ENCODE measurements around the gene DENND6B.
"Not testable (repeated sequence)": the region's sequence is repeated elsewhere in the genome, so short reads cannot be mapped to it uniquely, and the experiment has no call there.

DENND6B gene, protein sequence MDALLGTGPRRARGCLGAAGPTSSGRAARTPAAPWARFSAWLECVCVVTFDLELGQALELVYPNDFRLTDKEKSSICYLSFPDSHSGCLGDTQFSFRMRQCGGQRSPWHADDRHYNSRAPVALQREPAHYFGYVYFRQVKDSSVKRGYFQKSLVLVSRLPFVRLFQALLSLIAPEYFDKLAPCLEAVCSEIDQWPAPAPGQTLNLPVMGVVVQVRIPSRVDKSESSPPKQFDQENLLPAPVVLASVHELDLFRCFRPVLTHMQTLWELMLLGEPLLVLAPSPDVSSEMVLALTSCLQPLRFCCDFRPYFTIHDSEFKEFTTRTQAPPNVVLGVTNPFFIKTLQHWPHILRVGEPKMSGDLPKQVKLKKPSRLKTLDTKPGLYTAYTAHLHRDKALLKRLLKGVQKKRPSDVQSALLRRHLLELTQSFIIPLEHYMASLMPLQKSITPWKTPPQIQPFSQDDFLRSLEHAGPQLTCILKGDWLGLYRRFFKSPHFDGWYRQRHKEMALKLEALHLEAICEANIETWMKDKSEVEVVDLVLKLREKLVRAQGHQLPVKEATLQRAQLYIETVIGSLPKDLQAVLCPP

DNA sequence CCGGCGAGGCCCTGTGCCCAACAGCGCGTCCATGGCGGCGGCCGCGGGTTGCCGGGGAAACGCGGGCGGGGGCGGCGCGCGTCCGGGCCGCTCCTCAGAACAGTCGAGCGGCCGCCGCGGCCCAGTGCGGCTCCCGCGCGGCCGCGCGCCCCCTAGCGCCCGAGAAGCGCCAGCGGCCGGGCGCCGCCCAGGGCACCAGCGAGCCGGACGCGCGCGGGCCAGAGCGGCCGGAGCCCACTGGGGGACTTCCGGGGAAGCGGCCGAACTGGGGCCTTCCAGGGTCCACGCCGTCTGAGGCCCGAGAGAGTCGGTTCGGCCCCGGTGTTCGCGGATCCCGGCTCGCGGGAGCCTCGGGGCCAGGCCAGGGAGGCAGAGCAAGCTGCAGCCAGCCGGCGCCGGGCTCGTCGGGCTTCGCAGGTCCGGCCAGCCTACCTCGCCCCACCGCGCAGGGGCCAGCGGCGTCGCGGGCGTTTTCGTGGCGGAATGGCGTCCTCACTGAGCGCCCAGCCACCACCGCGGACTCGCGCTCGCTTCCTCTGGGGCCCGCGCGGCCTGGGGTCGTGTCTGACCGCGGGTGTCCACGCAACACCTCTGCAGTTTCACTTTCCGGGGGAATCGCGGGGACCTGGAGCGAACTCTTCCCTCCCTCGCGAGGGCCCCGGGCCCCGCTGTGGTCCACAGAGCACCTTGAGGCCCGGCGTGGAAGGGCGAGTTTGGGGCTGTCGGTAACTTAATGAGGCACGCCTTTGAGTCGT, at the start of gene DENND6B:
DENND6B (minus strand) TSS at position 57 of the 755 bp plus-strand sequence; CDS start at position 33, 24 bp downstream.
- peak; percentile 73 for DNase-seq (ENCODE audit: low spot score)

DNA sequence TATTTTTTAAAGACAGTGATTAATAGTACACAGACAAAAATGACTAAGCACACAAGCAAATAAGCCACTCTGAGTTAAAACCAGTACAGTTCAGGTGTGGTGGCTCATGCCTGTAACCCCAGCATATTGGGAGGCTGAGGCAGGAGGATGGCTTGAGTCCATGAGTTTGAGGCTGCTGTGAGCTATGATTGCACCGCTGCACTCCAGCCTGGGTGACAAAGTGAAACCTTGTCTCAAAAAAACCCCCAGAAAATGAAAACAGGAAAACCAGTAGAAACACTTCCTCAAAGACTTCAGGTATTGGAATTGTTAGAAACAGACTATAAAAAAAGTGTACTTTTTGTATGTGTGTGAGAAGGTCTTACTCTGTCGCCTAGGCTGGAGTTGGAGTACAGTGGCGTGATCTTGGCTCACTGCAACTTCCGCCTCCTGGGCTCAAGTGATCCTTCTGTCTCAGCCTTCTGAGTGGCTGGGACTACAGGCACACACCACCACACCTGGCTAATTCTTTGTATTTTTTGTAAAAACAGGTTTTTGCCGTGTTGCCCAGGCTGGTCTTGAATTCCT, 49.4 kb upstream of the DENND6B start:
- DNase-seq (ENCODE audit: low spot score): no peak

DNA sequence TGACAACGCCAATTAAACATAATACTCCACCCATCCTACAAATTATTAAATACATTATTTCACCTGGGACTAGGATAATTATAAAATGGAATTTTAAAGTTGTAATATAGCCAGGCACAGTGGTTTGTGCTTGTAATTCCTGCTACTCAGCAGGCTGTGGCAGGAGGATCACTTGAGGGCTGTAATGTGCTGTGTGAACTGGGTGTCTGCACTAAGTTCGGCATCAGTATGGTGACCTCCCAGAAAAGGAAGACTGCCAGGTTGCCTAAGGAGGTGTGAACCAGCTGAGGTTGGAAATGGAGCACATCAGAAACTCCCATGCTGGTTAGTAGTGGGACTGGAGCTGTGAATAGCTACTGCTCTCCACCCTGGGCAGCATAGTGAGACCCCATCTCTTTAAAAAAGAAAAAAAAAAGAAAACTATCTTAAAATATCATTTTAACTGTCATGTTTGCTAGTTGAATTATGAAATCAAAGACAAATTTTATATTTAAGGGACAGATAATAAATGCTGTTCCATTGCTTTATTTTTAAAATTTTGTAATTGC, 44.4 kb upstream of the DENND6B start:
- DNase-seq (ENCODE audit: low spot score): no peak

DNA sequence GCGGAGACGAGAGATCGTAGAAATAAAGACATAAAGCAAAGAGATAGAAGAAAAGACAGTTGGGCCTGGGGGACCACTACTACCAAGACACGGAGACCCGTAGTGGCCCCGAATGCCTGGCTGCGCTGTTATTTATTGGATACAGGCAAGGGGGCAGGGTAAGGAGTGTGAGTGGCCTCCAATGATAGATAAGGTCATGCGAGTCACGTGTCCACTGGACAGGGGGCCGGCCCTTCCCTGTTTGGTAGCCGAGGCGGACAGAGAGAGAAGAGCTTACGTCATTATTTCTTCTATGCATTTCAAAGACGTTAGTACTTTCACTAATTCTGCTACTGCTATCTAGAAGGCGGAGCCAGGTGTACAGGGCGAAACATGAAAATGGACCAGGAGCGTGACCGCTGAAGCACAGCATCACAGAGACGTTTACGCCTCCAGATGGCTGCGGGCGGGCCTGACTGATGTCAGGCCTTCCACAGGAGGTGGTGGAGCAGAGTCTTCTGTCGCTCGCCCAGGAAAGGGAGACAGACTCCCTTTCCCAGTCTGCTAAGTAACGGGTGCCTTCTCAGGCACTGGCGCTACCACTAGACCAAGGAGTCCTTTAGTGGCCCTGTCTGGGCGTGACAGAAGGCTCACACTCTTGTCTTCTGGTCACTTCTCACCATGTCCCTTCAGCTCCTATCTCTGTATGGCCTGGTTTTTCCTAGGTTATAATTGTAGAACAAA, 41.1 kb upstream of the DENND6B start:
- no peak for DNase-seq (ENCODE audit: low spot score)

DNA sequence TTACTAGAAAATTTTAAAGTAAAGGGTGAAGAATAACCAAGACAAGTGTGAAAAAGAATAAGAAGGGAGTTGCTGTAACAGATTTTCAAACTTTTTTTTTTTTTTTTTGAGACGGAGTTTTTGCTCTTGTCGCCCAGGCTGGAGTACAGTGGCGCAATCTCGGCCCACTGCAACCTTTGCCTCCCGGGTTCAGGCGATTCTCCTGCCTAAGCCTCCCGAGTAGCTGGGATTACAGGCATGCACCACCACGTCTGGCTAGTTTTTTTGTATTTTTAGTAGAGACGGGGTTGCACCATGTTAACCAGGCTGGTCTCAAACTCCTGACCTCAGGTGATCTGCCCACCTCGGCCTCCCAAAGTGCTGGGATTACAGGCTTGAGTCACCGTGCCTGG, 37.0 kb upstream of the DENND6B start:
- DNase-seq (ENCODE audit: low spot score): not testable (repeated sequence)

DNA sequence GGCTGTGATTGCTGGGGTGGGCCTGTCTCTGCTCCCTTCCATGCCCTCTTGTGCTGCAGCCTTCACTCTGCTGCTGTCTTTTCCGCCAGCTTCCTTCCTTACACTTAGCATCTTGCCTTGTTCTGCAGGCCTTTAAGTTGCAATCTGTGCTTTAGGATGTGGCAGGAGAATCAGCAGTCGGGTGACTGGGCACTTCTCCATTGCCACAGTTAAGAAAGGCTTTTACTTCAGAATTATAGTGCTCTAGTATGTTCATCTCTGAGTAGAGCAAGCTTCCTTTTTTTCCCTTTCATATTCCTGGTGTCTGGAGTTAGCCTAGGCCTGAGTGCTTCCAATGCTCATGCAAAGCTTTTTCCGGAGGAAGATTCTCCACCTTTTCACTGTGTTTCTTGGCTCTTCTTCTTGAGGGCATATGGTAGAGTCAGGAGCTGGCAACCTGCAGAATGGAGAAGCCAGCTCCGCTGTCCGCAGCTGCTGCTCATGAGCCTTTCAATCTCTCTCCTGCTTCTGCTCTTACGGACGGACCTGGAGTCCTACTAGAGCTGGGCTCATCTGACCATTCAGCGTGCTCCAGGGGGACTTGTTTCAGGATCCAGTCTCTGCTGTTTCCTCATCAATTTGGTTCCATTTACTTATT, 36.5 kb upstream of the DENND6B start:
- DNase-seq (ENCODE audit: low spot score): no peak

DNA sequence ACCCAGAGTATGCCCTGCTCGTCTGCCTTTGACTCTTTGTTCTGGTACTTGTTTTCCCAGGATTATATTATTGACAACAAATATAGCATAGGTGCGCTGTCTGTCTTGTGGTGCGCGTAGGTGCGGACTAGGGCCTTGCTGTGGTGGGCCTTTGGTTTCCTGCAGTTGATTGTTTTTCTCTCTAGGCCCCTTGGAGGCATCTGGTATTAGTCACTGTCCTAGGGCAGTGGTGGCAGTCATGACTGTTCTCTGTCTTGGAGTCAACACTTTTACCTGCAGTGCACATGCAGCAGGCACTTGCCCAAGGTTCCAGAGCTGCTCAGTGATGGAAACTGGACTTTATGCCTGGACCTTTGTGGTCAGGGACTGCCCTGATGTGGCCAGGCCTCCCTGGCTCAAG, 34.9 kb upstream of the DENND6B start:
- no peak for DNase-seq (ENCODE audit: low spot score)

DNA sequence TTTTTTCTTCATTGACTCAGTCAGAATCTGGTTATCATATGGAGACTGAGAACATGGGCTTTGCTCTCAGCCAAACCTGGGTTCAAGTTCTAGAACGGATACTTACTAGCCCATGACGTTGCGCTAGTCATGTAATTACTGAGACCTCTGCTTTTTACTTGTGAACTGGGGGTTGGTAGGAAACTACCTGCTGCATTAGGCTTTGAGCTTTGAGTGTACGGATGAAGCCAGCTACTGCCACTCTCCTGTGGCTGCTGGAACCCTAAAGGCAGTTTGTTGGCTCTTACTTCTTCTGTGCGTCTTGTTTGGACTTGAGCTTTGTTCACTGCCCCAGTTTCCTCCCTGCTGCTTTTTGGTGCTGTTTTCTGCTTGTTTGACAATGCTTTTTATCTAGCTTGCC, 34.4 kb upstream of the DENND6B start:
- DNase-seq (ENCODE audit: low spot score): no peak

DNA sequence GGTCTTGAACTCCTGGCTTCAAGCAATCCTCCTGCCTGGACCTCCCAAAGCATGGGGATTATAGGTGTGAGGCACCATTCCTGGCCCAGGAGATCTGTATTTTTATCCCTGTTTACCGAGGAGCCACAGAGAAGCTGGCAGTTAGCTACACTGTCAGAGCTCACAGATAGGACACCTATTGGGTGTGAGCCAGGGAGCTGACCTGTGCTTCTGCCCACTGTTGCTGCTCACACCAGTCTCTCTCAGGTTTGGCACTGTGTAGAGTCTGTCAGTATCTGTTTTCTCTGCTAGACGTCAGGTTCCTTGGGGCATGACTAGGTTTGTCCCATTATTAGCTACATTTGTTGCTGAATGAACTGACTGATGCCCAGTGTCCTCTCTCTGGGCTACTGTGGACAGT, 33.8 kb upstream of the DENND6B start:
- no peak for DNase-seq (ENCODE audit: low spot score)

DNA sequence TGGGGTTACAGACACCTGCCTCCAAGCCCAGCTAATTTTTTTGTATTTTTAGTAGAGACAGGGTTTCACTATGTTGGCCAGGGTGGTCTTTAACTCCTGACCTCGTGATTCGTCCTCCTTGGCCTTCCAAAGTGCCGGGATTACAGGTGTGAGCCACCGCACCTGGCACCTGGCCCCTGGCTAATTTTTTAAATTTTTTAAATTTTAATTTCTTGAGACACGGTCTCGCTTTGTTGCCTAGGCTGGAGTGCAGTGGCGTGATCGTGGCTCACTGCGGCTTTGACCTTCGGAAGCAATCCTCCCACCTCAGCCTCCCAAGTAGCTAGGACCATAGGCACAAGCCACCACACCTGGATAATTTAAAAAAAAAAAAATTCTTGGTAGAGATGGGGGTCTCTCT, 30.9 kb upstream of the DENND6B start:
- no peak for DNase-seq (ENCODE audit: low spot score)

DNA sequence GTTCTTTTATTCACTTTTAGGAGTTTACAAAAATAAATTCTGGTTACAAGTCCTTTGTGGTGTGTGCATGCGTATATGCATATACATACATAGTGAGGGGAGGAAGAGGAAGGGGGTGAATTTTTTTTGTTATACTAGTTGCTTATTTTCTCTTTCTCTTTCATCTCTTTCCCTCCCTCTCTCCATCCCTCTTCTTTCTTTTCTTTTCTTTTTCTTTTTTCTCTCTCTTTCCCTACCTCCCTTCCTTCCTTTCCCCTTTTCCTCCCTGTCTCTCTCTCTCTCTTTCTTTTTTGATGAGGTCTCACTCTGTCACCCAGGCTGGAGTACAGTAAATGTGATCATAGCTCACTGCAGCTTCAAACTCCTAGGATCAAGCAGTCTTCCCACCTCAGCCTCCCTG, 30.4 kb upstream of the DENND6B start:
- no peak for DNase-seq (ENCODE audit: low spot score)

DNA sequence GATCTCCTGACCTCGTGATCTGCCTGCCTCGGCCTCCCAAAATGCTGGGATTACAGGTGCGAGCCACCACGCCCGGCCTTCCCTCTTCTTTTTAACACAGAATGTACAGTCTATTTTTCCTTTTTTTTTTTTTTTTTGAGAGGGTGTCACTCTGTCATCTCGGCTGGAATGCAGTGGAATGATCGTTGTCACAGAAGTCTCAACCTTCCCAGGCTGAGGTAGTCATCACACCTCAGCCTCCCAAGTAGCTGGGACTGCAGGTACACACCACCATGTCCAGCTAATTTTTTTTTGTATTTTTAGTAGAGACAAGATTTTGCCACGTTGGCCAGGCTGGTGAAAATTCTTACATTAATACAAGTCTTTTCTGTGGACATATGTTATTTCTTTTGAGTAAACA, 29.4 kb upstream of the DENND6B start:
- DNase-seq (ENCODE audit: low spot score): no peak

DNA sequence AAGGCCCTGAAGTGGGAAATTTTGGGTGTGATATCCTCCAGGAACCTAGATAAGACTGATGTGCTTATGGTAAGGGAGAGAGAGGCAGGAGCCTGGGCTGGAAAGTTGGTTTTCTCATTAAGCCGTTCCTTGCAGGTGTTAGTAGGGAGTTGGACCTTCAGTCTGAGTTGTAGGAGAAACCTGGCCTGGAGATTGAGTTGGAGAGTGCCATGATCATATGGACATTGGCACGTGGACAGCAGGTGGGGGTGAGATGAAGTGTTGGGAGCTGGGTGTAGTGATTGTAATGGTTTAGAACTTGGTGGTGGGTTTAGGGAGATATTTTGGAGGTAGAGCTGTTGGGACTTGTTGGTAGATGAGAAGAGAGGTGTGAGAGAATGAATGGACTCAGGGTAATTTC, 21.2 kb upstream of the DENND6B start:
- no peak for DNase-seq (ENCODE audit: low spot score)

DNA sequence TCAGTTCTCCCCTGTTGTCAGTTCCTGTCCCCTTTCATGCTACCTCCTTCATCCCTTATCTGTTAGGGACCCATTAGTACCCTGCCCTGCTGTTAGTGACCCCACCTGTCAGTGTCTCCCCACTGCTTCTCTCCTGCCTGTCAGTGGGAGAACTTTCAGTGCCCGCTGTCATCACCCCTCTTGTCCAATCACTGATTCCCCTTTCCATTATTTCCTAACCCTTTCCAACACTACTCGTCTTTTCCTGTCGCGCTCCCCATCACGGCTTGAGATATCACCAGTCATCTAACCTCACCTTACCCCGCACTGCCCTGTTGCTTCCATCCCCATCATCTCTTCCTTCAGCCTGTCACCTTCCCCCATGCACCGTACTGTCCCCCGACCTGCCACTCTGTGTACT, 20.3 kb upstream of the DENND6B start:
- DNase-seq (ENCODE audit: low spot score): no peak

DNA sequence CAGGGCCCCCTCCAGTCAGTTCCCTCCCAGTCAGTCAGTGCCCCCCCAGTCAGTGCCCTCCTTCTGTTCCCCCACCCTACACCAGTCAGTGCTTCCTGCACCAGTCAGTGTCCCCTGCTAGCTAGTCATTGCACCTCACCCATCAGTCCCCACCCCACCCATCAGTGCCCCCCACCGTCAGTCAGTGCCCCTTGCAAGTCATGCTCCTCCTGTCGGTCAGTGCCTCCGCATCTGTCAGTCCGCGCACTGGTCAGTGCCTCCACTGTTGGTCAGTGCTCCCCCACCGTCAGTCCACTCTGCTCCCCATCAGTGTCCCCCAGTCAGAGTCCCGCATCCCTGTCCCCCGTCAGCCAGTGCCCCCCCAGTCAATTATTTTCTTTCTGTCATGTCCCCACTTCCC, 19.7 kb upstream of the DENND6B start:
- DNase-seq (ENCODE audit: low spot score): no peak

DNA sequence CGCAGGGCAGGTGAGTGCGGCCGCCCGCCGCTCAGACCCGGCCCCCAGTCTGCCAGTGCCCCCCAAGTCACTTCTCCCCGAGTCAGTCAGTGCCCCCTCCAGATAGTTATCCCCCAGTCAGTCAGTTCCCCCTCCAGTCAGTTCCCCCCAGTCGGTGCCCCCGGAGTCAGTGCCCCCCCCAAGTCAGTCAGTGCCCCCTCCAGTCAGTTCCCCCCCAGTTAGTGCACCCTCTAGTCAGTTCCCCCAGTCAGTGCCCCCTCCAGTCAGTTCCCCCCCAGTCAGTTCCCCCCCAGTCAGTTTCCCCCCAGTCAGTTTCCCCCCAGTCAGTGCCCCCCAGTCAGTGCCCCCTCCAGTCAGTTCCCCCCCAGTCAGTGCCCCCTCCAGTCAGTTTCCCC, 16.7 kb upstream of the DENND6B start:
- DNase-seq (ENCODE audit: low spot score): no peak

DNA sequence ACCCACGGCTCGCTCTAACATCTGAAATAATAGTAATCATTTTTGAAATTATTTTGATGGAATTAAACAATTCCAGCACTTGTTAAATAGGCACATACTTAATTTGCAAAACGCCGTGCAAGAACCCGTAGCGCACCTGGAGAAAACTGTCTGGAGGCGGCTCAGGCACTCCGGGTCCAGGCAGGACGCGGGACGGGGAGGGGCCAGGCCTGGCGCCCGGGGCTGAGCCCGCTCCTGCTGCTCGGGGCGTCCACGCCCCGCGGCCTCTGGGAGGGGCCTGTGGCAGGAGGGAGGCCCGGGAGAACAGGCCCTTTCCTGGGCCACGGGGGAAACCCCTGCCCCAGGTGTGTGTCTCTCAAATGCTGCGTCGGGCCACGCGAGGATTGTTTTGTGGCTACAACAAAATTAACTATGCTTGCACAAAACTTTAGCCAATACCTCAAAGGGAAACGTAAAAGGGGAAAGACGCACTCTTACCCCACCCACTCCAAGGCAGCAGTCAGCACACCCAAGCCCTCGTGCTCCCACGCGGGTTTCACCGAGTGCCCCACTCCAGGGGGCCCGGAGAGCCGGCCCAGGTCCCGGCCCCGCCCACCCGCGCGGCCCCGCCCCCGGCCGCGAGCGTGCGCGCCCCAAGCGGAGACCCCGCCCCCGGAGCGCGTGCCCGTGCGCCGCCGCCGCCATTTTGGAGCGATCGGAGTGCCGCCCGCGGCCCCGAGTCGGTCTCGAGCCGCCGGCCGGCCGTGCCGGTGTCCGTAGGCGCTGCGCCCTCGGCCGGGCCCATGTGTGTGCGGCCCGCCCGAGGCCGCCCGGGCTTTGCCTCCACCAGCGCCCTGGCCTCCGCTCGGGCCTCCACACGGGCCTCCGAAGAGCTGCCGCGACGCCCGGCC, 16.1 kb upstream of the DENND6B start, which contains the start of gene PPP6R2:
PPP6R2 (plus strand) TSS at position 677 of the 890 bp plus-strand sequence. CDS start 50,582 bp downstream, outside the sequence.
- peak; percentile 81 for DNase-seq (ENCODE audit: low spot score)

DNA sequence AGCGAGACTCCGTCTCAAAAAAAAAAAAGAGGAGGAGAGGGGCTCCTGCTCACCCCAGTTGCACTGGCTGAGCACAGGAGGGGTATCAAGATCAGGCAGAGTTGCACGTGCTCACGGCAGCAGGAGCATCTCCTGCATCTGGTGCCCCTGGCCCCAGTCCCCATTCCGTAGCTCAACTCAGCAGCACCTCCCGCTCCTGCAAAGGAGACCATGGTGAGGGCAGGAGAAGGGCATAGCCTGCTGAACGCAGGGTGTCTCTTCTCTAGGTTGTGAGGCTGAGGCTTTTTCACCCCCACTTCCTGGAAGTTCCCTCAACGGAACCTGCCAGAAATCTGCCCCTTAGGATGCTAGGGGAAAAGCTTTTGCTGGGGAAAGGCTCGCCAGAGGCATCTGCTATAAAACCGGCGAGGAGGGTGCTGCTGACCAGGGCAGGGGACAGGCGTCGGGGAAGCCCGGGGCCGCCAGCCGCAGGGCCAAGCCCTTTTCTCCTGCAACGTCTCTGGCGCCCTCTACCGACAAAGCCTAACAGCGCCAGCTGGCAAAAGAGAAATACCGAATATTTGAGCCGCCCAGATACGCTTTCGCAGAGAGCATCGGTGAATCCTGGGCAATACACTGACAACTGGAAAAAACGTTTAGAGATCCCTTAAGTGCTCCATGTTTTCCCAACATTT, 15.3 kb upstream of the DENND6B start:
- peak; percentile 94 for DNase-seq (ENCODE audit: low spot score)

All from NAMALWA (cell line).